ENCODE data around the gene FN3K.

FN3K gene

DNA sequence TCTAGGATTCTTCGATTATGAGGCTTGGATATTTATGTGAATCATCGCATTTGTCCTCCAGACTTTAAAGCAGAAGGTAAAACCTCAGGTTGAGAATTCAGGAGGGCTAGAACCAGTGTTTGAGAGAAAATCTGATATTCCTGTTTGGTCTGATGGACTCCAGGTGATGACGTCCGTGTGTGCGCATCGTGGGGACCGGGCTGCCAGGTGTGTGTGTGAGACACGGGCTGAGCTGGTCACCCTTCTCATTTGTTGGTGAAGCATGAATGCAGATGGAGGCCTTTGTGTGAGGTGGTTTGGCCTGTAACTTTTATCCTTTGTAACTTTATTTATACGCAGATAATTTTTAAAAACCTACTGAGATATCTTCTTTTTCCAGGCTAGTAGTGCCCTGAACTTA, 61.6 kb downstream of the FN3K start:
- no peak for DNase-seq

- no peak for DNase-seq
Observed at GRCh38 chr17:82798752-82799151, 63.3 kb downstream of the FN3K start.

DNA sequence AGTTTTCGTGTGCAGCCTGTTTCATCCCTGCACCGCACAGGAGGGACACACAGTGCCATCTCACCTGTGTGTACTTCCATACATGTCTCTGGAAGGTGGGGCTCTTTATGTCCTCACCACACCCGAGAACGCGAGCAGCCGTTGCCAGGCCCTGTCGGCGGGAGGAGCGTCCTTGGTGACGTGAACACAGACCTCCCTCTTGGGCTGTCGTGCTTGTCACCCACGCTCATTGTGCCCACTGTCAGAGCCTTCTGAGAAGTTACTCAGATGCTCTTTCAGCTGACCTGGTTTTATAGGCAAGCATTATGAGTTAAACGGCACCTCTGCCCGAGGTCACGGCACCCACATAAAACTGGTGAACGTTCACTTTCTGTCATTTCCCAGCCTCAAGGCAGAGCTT, 64.2 kb downstream of the FN3K start:
- DNase-seq: no peak

Data from NCI-H187 treated with DMSO at 0.1 percent for 48 hours (cell line).